GM19240 (cell line): ENCODE measurements around the gene PBX1.

Source experiments
- DNase-seq: peaks from one replicate; pipeline ENCODE4 v3.0.0; 2011; ENCODE audit warnings: low spot score; ENCODE audit not compliant: insufficient read length

Gene PBX1

DNA sequence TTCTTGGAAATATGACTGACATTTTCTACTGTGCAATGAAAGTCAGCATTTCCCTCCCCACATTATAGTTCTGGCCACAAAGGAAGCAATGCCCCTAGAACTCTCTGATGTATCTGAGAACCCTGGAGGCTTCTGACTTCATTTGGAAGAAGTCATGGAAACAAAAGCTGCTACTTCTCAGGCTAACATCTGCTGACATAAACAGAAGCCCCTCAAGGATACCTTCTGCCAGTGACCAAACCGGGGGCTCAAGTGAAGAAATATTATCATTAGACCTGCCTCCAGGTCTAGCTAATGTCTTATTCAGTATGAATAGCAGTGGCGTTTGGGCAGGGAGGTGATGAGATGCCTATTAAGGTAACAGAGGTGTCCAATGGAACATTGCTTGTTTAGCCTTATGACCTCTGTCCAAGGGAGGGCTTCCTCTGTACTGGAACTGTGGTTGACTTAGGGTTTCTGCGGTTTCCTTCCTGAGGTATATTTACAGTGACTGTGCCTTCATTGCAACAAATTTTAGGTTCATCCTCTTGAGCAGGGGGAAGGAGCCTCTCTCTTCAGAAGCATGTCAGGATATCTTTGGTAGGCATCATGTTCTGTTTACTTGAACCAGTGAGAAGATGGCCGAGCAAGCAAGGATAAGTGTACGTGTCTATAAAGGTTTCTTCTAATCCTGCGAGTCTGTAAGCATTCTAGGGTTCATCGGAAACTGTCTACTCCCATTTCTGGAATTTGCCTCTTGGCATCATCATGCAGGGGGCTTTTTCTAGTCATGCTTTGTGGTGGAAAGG lies 161.7 kb downstream of the PBX1 start:
- no peak for DNase-seq

DNA sequence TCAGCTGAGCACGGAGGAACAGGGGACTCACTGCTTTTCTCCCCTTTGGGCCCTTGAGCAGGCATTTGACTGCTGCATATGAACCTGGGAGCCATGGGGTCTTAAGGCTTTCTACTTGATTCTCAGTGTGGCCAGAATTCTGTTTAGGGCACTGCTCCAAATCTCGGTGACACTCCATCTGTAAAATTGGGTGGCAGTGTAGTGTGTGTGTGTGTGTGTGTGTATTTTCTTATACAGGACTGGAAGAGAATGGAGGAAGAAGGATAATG lies 162.2 kb downstream of the PBX1 start:
- no peak for DNase-seq

DNA sequence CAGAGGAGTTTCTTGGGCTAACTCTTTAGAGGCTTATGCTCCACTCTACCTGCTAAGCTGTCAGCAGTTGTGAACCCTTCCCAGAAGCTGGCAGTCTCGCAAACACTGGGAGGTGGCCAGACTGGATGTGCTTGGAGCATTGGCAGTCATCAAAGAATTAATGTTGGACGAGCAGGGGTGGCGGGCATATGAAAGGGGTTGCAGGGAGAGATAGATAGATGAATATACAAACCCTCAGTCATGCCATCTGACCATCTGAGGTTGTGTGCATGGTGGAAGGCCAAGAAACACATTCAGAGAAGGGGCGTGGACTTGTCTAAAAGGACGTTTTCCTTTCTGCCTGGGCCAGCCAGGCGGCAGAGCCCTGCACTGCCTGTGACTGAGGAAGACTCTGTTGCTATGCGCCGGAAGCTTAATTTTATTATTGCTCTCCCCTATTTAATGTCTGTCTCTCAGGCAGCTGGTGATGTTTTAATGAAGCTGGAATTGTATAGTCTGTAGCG lies 164.4 kb downstream of the PBX1 start:
- no peak for DNase-seq

DNA sequence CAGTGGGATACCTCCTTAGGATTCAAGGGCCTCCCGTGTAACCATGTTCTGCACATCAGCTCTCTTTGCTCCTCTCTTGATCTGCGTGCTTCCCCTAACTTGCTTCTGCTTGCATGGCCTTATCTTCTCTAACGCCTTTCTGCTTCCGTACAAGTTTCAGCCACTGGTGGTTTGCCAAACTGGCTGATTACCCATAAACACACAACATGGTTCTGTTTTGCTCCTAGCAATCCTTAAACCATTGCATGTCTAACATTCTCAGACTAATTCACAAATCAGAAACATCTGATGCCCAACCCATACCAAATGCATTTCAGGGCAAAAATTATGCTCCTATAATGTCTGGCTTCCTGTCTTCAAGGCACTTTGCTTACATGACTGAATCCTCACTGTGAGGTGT lies 166.4 kb downstream of the PBX1 start:
- no peak for DNase-seq

DNA sequence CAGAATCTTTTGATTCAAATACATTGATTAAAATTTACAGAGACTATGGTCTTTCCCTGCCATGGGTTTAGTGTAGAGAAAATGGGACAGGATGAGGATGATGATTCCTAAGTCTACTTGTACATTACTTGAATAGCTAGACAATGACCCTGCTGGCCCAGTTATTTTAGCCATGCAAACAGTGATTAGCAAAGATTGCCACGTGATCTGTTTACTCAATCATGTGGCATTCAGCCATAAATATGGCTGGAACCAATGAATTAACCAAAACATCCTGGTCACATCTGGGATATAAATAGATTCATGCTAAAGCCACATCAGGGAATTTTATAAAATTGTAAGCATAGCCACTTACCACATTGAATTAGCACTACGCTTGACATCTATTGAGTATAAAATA lies 167.3 kb downstream of the PBX1 start:
- DNase-seq = no peak

DNA sequence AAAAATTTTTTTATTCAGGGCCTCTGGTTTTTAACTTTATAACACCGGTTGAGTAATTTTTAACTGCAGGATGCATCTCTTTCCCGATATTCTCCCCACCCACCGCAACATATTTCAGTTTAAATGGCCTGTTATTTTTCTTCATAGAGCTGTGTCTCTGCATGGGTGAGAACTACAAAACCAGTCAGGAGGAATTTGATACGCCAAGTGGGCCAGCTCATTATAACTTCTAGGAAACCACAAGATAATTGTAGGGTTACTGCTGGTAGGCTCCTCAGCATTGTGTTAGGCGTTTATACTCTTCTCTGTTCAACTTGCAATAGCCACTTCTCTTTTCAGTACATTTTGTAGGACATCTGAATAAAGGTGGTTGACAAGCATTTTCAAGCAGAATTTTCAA lies 169.7 kb downstream of the PBX1 start:
- DNase-seq = no peak

DNA sequence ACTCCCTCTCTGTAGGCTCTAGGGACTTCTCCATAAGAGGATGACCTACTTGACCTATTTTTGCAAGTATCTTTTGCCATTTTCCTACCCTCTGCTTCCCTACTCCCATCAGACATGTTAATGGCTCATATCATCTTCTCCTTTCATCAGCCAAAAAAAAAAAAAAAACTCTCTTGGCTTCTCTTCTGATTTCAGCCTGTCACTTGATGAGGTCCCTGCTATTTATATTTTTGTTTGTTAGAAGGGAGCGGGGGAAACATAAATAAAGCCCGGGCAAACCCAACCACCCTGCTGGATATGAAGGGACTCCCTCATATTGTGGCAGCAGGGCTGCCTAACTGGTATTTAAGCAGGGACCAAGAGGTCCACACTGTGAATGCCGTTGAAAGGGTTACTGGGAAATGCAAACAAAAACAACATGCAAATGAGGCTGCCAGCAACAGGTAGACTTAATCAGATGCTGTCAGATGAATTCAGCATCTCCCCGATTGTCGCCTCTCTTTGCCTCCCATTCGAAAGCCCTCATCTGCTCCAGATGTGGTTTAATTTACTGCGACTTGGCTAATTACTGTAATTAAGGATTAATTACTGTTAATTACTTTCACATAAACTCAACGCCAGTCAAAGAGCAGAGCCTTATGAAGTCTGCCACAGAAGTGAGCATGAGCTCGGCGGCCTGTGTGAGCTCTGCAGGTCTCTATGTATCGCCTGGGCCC lies 172.3 kb downstream of the PBX1 start:
- DNase-seq = no peak

DNA sequence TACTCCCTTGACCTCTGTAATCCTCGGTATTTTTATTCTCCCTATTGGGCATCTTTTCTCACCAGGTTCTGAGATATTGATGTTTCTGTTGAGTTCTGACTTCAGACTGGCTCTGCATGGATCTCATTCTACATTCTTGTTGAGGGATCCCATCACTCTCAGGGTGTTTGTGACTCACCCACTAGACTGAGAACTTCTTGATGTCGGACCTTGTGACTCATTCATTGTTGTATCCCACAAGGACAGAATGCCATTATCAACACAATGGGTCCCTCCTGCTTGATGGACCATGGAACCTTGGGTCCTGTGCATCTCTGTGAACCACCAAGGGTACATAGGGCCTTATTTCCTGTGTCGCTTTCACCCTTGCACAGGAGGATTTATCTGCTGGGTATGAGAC lies 174.1 kb downstream of the PBX1 start:
- no peak for DNase-seq

DNA sequence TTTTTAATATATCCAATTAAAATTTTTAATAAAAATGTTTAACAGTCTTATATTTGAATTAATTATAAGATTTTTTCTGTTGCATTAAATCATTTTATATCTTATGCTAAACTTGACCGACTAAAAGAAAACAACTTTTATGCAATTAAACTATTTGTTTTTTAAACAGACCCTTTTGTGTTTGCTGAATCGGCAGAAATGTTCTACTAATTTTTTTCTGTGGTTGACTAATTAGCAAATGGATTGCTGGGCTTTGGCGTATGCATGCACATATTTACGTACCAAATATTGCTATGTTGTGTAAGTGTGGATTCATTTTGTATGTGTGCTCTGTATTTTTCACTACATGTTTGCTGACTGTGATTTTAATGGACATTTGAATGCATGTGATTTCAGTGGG lies 174.8 kb downstream of the PBX1 start:
- no peak for DNase-seq

DNA sequence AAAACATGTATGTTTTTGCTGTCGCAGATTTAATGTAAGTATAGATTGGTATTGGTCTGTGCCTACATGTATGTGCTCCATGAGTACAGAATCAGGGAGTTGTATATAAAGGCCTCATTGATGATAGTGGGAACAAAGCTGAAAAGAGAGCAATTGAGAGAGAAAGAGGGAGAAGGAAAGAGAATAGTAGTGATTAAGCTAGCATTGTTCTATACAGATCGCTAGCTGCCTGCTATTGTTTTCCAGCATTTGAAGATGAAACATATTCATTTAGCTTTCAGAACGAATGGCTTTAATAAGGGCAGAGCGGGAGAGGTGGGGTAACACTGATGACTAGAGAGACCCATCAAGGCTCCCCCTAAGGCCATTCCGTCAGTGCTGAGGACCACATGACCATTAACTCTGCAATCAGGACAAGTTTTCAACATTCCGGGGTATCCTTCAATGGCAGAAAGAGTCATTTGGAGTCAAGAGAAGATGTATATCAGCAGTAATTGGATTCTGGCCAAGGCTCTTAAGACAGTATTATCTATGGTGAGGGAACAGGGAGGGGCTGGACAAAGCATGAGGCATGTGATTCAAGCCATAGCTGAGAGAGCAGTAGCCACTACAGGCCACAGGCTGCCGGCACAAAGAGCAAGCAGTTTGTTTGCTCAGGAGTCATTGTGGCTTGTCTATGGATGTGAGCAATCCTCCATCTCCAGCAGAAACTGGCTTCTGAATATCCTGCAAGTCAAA lies 176.5 kb downstream of the PBX1 start:
- DNase-seq = no peak

DNA sequence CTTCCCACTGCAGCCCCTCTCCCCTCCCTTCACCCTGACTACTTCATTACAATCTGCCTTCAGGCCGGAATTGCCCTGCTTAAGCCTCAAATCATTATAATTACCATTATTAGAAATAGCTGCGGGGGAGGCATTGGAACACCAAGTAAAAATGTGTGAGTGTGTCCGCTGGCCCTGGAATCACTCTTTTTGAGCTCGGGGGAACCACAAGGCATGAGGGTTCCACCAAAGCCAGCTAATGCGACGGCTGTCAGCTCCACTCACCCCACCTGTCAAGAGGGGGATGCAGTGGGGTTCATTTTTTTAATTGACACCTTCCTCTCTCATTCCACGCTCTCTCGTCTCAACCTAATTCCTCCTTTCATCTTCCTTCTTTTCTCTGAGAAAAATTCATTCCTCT lies 177.2 kb downstream of the PBX1 start:
- DNase-seq = no peak

DNA sequence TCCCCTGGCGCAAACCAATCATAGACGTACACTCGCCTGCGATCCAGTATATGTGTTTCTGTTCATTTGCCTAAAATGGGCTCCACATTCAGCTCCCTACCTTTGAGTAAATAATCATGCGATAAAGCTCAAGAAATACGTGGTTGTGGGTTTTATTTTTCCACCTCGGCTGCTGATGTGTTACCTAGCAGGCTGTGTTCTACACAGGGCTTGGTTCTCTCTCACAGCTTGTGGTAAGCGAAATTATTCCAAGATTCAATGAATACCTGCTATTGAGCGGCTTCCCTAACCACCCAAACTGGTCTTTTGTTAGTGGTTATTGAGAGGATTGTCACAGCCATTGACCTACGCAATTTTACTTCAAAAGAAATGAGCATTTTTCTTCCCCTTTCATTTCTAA lies 180.2 kb downstream of the PBX1 start:
- no peak for DNase-seq

DNA sequence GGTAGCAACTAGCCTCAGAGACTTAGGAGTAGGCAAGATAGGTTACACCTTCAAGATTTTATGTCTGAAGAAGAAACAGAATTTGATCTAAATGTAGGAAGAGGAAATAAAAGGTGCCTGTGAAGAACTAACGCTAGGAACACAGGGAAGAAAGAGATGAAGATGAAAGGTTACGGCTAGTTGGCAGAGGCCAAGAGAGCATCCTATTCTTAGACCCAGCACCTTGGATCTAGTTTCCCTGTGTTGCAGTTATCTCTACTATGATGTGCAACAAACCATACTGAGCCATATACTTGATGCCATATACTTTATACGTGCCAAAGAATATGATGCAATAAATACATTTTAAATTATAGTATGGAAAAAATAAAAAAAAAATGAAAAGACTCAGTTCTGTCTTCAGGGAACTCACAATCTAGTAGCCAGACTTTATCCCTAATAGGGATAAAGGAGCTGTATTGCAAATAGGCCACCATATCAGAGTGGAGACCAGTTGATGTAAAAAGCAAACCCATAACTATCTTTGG lies 181.1 kb downstream of the PBX1 start:
- DNase-seq = no peak

DNA sequence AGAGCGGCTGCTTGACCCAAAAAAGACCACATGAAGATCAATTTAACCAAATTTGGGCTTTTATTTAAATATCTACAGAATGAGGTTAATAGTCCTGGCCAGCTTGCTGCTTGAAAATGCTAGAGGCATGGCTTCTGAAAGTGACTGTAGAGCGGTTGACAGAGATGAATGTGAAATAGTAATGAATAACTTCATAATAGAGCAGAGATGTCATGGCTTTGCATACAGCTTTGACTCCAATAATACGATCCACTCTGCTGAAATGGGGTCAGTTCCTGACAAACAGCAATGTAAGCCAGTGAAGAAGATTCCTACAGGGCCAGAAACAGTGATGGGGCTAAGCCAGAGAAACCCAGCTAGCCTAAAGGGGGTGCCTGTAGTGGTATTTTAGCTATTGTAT lies 183.8 kb downstream of the PBX1 start:
- DNase-seq = no peak

DNA sequence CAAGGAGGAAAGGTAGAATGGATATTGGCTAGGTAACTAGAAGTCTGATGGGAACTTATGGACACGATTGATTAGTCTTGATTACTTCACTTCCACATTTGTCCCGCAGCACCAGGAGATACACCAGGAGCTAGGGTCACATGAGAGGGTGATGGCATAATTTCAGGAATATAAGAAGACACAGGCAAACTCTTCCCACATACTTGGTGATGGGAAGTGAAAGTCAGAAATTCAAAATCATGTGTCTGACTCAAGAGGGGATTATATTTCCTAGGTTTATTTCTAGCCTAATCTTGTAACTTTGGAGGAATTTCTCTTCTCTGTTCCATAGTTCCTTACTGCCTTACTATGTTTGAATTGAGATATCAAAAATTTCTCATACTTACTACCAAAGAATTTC lies 185.0 kb downstream of the PBX1 start:
- no peak for DNase-seq

DNA sequence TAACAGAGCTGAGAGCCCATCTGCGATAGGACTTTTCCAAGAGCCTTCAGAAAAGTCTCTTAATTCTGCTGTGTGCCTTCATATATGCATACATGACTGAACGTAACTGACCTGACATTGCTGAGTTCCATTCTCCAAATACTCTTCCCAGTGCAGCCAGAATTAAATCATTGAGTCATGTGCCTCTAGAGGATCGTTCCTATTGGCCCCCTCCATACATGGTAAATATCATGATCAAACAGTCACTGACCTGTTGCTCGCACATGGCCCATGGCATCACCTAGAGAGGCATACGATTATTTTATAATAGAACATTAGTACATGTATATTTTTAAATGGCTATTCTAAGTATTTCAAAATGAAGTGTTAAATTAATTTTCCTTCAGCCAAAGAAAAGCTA lies 186.8 kb downstream of the PBX1 start:
- no peak for DNase-seq

DNA sequence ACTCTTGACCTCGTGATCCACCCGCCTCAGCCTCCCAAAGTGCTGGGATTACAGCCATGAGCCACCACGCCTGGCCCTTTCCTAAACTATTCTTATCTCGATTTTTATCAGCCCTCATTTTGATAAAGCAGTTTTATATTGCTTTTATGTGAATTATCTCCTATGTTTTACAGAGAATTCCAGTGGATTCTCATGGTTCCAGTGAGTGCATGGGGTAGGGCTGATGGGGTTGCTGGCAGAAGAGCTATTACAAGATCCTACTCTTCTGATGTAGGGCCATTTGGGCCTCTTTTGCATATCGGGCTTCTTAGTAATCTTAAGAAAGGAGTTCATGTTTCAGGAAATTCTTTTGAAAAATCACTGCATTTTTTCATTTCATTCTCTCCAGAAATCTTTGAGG lies 187.6 kb downstream of the PBX1 start:
- no peak for DNase-seq

DNA sequence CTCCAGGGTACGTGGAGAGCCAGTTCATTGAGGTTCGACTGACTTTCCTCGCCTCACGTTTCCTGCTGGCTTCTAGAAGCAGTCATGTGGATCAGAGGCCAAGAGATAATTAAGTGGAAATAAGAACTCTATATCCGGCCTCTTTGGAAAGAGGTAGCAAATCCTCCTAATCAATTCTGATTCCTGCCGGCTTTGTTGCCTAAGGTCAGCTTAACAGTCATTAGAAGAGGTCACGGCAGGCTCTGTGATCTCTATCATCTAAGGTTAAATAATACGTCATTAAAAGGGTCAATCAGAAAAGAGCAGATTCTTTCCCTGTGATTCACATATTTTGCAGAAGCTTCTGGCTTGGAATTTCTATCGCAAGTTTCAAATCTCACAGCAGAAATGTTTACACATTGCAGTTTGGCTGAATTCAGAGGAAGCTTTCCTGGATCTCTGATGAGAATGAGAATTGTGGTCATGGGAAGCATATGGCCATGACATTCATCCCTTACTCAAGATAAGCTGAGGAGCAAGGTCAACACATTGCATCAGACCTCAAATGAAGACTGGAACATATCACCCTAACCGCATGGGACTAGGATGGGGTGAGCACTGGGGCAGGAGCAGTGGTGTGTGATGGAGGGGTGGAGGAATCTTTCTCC lies 189.4 kb downstream of the PBX1 start:
- no peak for DNase-seq

DNA sequence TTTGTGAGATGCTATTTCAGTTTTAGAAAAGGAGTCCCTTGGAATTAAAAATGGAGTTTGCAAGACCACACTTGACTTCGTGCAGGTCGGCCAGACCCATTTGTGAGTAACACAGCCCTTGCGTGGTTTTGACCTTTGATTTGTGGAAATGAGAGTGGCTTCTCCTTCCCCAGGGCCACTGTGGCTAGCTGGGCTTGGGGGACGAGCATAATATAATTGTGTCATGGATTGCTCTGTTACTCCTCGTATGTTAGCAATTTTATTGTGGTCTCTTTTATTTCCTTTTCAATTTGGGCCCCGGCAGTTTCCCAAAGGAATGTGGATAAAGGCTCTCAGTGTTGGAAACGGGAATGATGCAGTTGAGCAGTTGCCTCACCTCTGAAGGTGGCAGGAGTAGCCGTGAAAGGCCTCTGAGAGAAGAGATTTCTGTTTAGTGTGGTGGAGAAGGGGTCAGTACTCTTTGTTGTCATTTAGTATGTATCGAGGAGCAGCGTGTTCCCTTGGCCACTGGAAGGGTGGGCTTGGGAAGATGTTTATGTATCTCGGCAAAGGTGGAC lies 194.6 kb downstream of the PBX1 start:
- no peak for DNase-seq

DNA sequence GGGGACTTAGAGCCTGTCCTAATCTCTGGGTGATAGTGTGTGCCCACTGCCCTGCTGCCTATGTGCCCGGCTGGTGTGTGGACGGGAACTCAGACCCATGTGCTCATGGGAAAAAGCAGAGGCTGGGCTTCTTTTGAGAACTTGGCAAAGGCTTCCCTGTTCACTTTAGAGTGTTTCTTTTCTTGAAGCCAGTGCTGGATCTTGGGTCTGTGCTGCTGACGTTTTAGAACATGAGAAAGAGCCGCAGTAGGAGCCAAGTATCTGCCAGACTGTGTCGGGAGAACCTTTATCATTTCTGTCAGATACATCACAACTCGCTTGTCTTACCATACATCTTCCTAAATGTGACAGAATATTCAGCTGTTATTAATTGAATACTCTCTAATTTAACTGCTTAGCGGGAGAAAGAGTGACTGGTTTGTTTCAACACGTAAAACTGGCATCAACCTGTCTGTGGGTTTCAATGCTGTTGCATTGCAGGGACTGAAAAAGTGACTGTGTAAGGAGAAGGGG lies 195.2 kb downstream of the PBX1 start:
- no peak for DNase-seq

DNA sequence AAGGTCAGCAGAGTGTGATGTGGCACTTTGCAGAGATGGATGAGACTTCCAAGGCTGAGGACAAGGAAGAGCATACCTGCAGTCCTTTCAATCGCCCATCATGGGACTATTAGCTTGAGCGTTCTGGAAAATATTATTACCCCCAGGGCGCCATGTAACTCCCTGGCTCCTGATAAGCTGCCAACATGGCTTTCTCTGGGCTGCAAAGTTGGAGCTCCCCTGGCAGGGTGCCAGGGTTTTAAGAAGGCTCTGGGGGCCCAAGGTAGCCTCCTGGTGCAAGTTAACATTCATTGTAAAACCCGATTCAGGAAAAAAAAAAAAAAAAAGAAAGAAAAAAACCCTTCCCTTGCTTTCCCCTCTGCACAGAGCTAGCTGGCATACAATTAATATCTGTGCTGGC lies 196.7 kb downstream of the PBX1 start:
- DNase-seq = no peak
